ENCODE results near the gene PRPF18.

GRCh38 chr10:13670311-13670710 is 83.5 kb downstream of the PRPF18 start:
- TF ChIP-seq CTCF (IDR thresholded peaks at IDR 0.05): no peak
- no peak for TF ChIP-seq POLR2A (IDR thresholded peaks at IDR 0.05)
